Hematopoietic multipotent progenitor cell treated with erythropoietin and hydrocortisone succinate and interleukin-3 and kit ligand, for 15 days (in vitro differentiated cells): ENCODE data around the gene PLET1.
"Not testable (repeated sequence)": the region's sequence is repeated elsewhere in the genome, so short reads cannot be mapped to it uniquely, and the experiment has no call there.

Experiments
- DNase-seq: peaks from one replicate; pipeline ENCODE4 v3.0.0-alpha.2; 2015; ENCODE audit warnings: low spot score

Gene PLET1

GRCh38 chr11:112211536-112211935 lies 49.1 kb downstream of the PLET1 start:
- no peak for DNase-seq

- no peak for DNase-seq
Observed at GRCh38 chr11:112210890-112211289, 49.8 kb downstream of the PLET1 start.

- DNase-seq = no peak
Observed at GRCh38 chr11:112206071-112206470, 54.6 kb downstream of the PLET1 start.

- no peak for DNase-seq
Observed at GRCh38 chr11:112200252-112200651, 60.4 kb downstream of the PLET1 start.

- DNase-seq = not testable (repeated sequence)
Observed at GRCh38 chr11:112199101-112199500, 61.6 kb downstream of the PLET1 start.
